H1 (cell line): ENCODE data around the gene TENT4B. TPM values are rescaled to one million over a fixed set of nuclear protein-coding genes. Genes with fewer than 3 reads are reported as not detected.

Source experiments
- CTCF ChIA-PET: fragments of 300-600 bp; sonication (Branson Sonifier 250); formaldehyde crosslinking; loops from one replicate; lab custom pipeline; 2021; ENCODE audit not compliant: partially characterized antibody; lab: Charles Lee
- POLR2A ChIA-PET: fragments of 300-600 bp; sonication (Branson Sonifier 250); formaldehyde crosslinking; loops from one replicate; lab custom pipeline; 2021; ENCODE audit warnings: inconsistent platforms; ENCODE audit not compliant: partially characterized antibody; lab: Charles Lee
- DNase-seq, 2 experiments: peaks; one replicate each; pipeline versions ENCODE4 v3.0.0 to v3.0.0-alpha.2; 2010 to 2022; ENCODE audit warnings: low spot score in 2 of 2, low read depth in 1 of 2, mixed read lengths in 1 of 2
- FAIRE-seq: peaks from 2 replicates; lab custom pipeline; 2011; peaks lifted over from hg19 to GRCh38; lab: Jason Lieb, UNC
- H2AFZ ChIP-seq: 2 replicates; pipeline ENCODE4 v1.8.1; 2012; ENCODE audit warnings: low read length, inconsistent platforms
- H2AK5ac ChIP-seq: 2 replicates; pipeline ENCODE4 v1.6.1; 2013; ENCODE audit warnings: low read depth, low read length
- H2BK120ac ChIP-seq: replicated peaks from 2 replicates; pipeline ENCODE3; 2013; ENCODE audit warnings: low read depth, low read length, inconsistent platforms
- H2BK12ac ChIP-seq: 2 replicates; pipeline ENCODE4 v1.6.1; 2013; ENCODE audit warnings: low read depth, low read length
- H2BK15ac ChIP-seq: 2 replicates; pipeline ENCODE4 v1.6.1; 2013; ENCODE audit warnings: low read length
- H2BK20ac ChIP-seq: 2 replicates; pipeline ENCODE4 v1.6.1; 2013; ENCODE audit warnings: low read length
- H2BK5ac ChIP-seq: 2 replicates; pipeline ENCODE4 v1.6.1; 2013; ENCODE audit warnings: low read depth, low read length
- H3K14ac ChIP-seq: 2 replicates; pipeline ENCODE4 v1.6.1; 2013; ENCODE audit warnings: inconsistent platforms; ENCODE audit not compliant: insufficient read length
- H3K18ac ChIP-seq: 2 replicates; pipeline ENCODE4 v1.6.1; 2013; ENCODE audit warnings: low read length; ENCODE audit errors: extremely low read depth
- H3K23ac ChIP-seq: 2 replicates; pipeline ENCODE4 v1.6.1; 2013; ENCODE audit warnings: inconsistent platforms; ENCODE audit not compliant: insufficient read length
- H3K23me2 ChIP-seq: 2 replicates; pipeline ENCODE4 v1.6.1; 2013; ENCODE audit warnings: low read depth, low read length
- H3K27ac ChIP-seq: 2 replicates; pipeline ENCODE4 v1.6.1; 2011; ENCODE audit warnings: low read depth, low read length, inconsistent platforms
- H3K27me3 ChIP-seq, 4 experiments: replicated peaks in 1 of 4; 1 replicate in 1 of 4; 2 replicates in 3 of 4; pipeline versions ENCODE4 v1.6.1 to v1.8.1; 2011 to 2013; ENCODE audit warnings: low read length in 3 of 4, mild to moderate bottlenecking in 3 of 4, inconsistent platforms in 2 of 4, mixed read lengths in 2 of 4, moderate library complexity in 1 of 4; ENCODE audit not compliant: control insufficient read depth in 3 of 4, insufficient read depth in 3 of 4; ENCODE audit errors: extremely low read depth in 1 of 4
- H3K36me3 ChIP-seq, 4 experiments: 2 replicates each; pipeline versions ENCODE4 v1.6.1 to v1.8.1; 2011 to 2013; ENCODE audit warnings: mild to moderate bottlenecking in 4 of 4, low read length in 3 of 4, moderate library complexity in 2 of 4, control low read depth in 1 of 4, inconsistent platforms in 1 of 4; ENCODE audit not compliant: insufficient read depth in 4 of 4, control insufficient read depth in 2 of 4
- H3K4ac ChIP-seq: replicated peaks from 2 replicates; pipeline ENCODE3; 2013; ENCODE audit warnings: low read length, low read depth, mixed read lengths, inconsistent platforms; ENCODE audit not compliant: insufficient read length
- H3K4me1 ChIP-seq, 4 experiments: replicated peaks in 1 of 4; 1 replicate in 1 of 4; 2 replicates in 3 of 4; pipeline versions ENCODE4 v1.6.1 to v1.8.1; 2011 to 2013; ENCODE audit warnings: low read length in 3 of 4, inconsistent platforms in 2 of 4, mixed read lengths in 1 of 4; ENCODE audit not compliant: insufficient read depth in 4 of 4, control insufficient read depth in 3 of 4
- H3K4me2 ChIP-seq, 2 experiments: 2 replicates each; pipeline versions ENCODE4 v1.6.1 to v1.8.1; 2011 to 2013; ENCODE audit warnings: low read depth in 2 of 2, low read length in 2 of 2, control low read depth in 1 of 2, inconsistent platforms in 1 of 2, mild to moderate bottlenecking in 1 of 2; ENCODE audit not compliant: insufficient read depth in 1 of 2
- H3K4me3 ChIP-seq, 4 experiments: fragments of 200-600, 300-600 bp in 1 of 4; sonication (generic), shearing (Covaris generic), sonication (Bioruptor Twin) in 1 of 4; 2 replicates each; pipeline versions ENCODE4 v1.5.1 to v1.8.1; 2011 to 2016; ENCODE audit warnings: low read length in 4 of 4, low read depth in 3 of 4, control low read depth in 2 of 4, inconsistent platforms in 2 of 4, mild to moderate bottlenecking in 2 of 4, mixed read lengths in 1 of 4, moderate library complexity in 1 of 4; ENCODE audit not compliant: insufficient read depth in 2 of 4; ENCODE audit errors: extremely low read depth in 1 of 4
- H3K56ac ChIP-seq: replicated peaks from 2 replicates; pipeline ENCODE3; 2013; ENCODE audit warnings: low read depth, mild to moderate bottlenecking, mixed read lengths, low read length, inconsistent platforms; ENCODE audit not compliant: insufficient read length
- H3K79me1 ChIP-seq: 2 replicates; pipeline ENCODE4 v1.6.1; 2013; ENCODE audit warnings: low read depth, low read length, control low read depth
- H3K79me2 ChIP-seq, 2 experiments: 2 replicates each; pipeline versions ENCODE4 v1.6.1 to v1.8.1; 2012 to 2013; ENCODE audit warnings: low read length in 2 of 2, mild to moderate bottlenecking in 2 of 2, inconsistent platforms in 1 of 2; ENCODE audit not compliant: insufficient read depth in 2 of 2, control insufficient read depth in 1 of 2
- H3K9ac ChIP-seq, 4 experiments: replicated peaks in 1 of 4; 1 replicate in 1 of 4; 2 replicates in 3 of 4; pipeline versions ENCODE4 v1.6.1 to v1.8.1; 2011 to 2013; ENCODE audit warnings: low read depth in 3 of 4, low read length in 3 of 4, control low read depth in 2 of 4, mild to moderate bottlenecking in 2 of 4, moderate library complexity in 2 of 4, inconsistent platforms in 1 of 4; ENCODE audit errors: extremely low read depth in 1 of 4
- H3K9me3 ChIP-seq, 2 experiments: 2 replicates each; pipeline versions ENCODE4 v1.6.1 to v1.8.1; 2012 to 2013; ENCODE audit warnings: mild to moderate bottlenecking in 2 of 2, moderate library complexity in 2 of 2, control low read depth in 1 of 2, inconsistent platforms in 1 of 2, low read depth in 1 of 2, low read length in 1 of 2, mixed read lengths in 1 of 2; ENCODE audit not compliant: insufficient read depth in 2 of 2
- H4K20me1 ChIP-seq, 2 experiments: replicated peaks in 1 of 2; 2 replicates each; pipeline versions ENCODE3 to v1.8.1; 2011 to 2013; ENCODE audit warnings: inconsistent platforms in 2 of 2, low read length in 2 of 2, mild to moderate bottlenecking in 1 of 2; ENCODE audit not compliant: insufficient read depth in 2 of 2, control insufficient read depth in 1 of 2
- H4K5ac ChIP-seq: 2 replicates; pipeline ENCODE4 v1.6.1; 2013; ENCODE audit warnings: low read length, low read depth, mixed read lengths, inconsistent platforms; ENCODE audit not compliant: insufficient read length
- H4K8ac ChIP-seq: 2 replicates; pipeline ENCODE4 v1.8.0; 2013; ENCODE audit warnings: mild to moderate bottlenecking, moderate library complexity, low read length, inconsistent platforms; ENCODE audit not compliant: insufficient read depth; ENCODE audit errors: extremely low read depth
- H4K91ac ChIP-seq: replicated peaks from 2 replicates; pipeline ENCODE3; 2013; ENCODE audit warnings: low read length, mixed read lengths, inconsistent platforms; ENCODE audit not compliant: insufficient read length
- CHD1 ChIP-seq: IDR thresholded peaks from 2 replicates; pipeline ENCODE4 v1.6.1; 2012; ENCODE audit warnings: low read depth, low read length, improper control_type of control experiment
- EZH2 ChIP-seq: fragments of 200-600 bp; sonication (generic); IDR thresholded peaks from 2 replicates; pipeline ENCODE4 v1.7.1; 2012; ENCODE audit warnings: low read depth, mild to moderate bottlenecking, moderate library complexity, low read length, inconsistent platforms; ENCODE audit not compliant: severe bottlenecking
- KDM1A ChIP-seq: fragments of 200-600, 300-600 bp; sonication (generic); IDR thresholded peaks from 2 replicates; pipeline ENCODE4 v1.7.1; 2016; ENCODE audit warnings: mild to moderate bottlenecking, low read length, borderline replicate concordance
- KDM4A ChIP-seq: IDR thresholded peaks from one replicate; pipeline ENCODE4 v1.7.1; 2012; ENCODE audit warnings: low read depth, mild to moderate bottlenecking, moderate library complexity, low read length, inconsistent platforms; ENCODE audit not compliant: severe bottlenecking
- PHF8 ChIP-seq: fragments of 200-600 bp; sonication (generic); conservative IDR thresholded peaks from 2 replicates; pipeline ENCODE4 v1.7.1; 2012; ENCODE audit warnings: low read depth, mild to moderate bottlenecking, inconsistent platforms, low read length, moderate library complexity
- RAD21 ChIP-seq, 2 experiments: IDR thresholded peaks in 1 of 2; conservative IDR thresholded peaks in 1 of 2; 2 replicates each; pipeline ENCODE4 v1.6.1; 2011; ENCODE audit warnings: low read depth in 2 of 2, low read length in 2 of 2, improper control_type of control experiment in 1 of 2, inconsistent platforms in 1 of 2, mild to moderate bottlenecking in 1 of 2, moderate library complexity in 1 of 2
- TAF1 ChIP-seq: IDR thresholded peaks from 2 replicates; pipeline ENCODE4 v1.6.1; 2011; ENCODE audit warnings: mild to moderate bottlenecking, low read depth, low read length
- TAF7 ChIP-seq: optimal IDR thresholded peaks from 2 replicates; pipeline ENCODE3; 2011; ENCODE audit warnings: low read depth, mild to moderate bottlenecking, inconsistent platforms, low read length, moderate library complexity, borderline replicate concordance
- WGBS, 2 experiments: shearing (Covaris generic) in 1 of 2; methylation state at CpG; one replicate each; pipeline versions ENCODE4 v1.1.6 to v1.1.7; 2013 to 2015; ENCODE audit warnings: low lambda C conversion rate in 2 of 2, mixed read lengths in 2 of 2, inconsistent platforms in 1 of 2, low coverage in 1 of 2, missing lambda C conversion rate in 1 of 2; ENCODE audit not compliant: insufficient replicate concordance in 2 of 2, insufficient coverage in 1 of 2, insufficient read length in 1 of 2; ENCODE audit errors: extremely low coverage in 1 of 2, missing lambda C conversion rate in 1 of 2; 5-methylcytosine and 5-hydroxymethylcytosine counted together
- polyA plus RNA-seq, 7 experiments: library from polyadenylated mRNA; depleted of rRNA in 3 of 7; stranded (reverse) in 5 of 7; unstranded in 2 of 7; fragments of >200 nt in 5 of 7; fragments of 200-250 nt in 2 of 7; gene quantifications; 1 replicate in 5 of 7; 2 replicates in 1 of 7; 4 replicates in 1 of 7; pipeline versions ENCODE4 v1.2.1 to v1.2.3, GENCODE V29; 2011 to 2013; ENCODE audit warnings: missing spikeins in 2 of 7, mixed read lengths in 2 of 7
- total RNA-seq: library from RNA; stranded (reverse); fragmentation: NEBNext Ultra II Directional; extraction: Animal tissue kit (Norgen Biotek cat#: 25700); gene quantifications from 2 replicates; pipeline ENCODE4 v1.2.1, GENCODE V29; 2021
- TF ChIP-seq, protein P1 (sequence below): IDR thresholded peaks from 2 replicates; pipeline ENCODE4 v1.6.1; 2012; ENCODE audit warnings: inconsistent platforms

Gene TENT4B
- total and polyA plus RNA-seq, 2 of the 8 experiments (the other 6 are each of a cell fraction or from before 2014, with no cell fraction given): 4.2 to 15.7 TPM

DNA sequence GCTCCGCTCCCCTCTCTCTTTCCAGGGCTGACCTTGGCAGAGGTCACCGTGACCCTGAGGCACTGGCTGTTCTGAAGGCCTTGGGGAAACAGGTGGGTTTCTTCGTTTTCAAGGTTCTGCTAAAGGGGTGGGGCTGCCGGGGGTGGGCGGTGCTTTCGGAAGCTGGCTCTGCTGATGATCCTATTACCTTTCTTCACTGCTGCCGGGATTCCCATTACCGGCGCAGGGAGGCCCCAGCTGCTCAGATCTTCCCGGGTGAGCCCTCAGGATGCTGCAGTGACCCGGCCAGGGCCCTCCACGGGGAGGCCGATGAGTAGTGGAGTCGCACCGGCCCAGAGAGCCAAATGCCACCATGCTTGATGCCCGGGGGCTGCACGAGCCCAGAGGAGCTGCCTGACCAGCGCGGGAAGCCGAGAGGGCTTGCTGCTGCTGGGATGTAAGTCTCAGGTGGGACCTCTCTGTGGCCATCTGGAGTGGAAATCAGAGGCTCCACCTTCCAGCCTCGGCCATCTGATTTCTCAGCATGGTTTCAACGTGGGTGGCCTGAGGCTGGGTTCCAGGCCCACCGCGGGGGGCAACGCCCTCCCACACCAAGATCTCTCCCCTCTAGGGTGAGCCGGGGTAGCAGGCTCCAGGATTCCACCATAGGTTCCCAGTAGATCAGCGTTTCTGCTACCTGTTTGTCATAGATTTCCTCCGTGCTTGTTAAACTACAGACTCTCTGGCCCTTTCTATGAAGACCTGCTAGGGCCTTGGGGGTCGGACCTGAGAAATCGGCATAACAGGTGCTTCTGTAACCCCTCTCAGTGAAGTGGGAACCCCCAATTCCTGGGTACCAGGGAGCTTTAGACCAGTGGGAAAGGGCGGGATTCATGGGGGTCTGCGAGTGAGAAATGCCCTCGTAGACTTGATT lies 91.7 kb downstream of the TENT4B start:
- WGBS, 2 experiments: 39% methylated on average over 30 of the region's 33 CpGs; no CpG with 5 or more reads in 1 of the 2 experiments
- H3K23me2 ChIP-seq: peaks cover 5% of the 10 kb centered on the region; the same call in 1 of the 2 replicates
- H2BK120ac ChIP-seq: no peak overlapping the region
- H2AFZ ChIP-seq: no peak overlapping the region
- H2BK15ac ChIP-seq: peak overlapping the region; percentile 61; the same call in 1 of the 2 replicates
- H3K14ac ChIP-seq: no peak overlapping the region
- H3K79me2 ChIP-seq: no peaks in the 10 kb centered on the region
- H2AK5ac ChIP-seq: no peak overlapping the region; the same call in 1 of the 2 replicates
- no peaks in the 10 kb centered on the region for H3K9me3 ChIP-seq
- H2BK12ac ChIP-seq: peak overlapping the region; percentile 27; the same call in 1 of the 2 replicates
- H3K27ac ChIP-seq: no peak overlapping the region
- H3K18ac ChIP-seq: no peak overlapping the region; the same call in 1 of the 2 replicates
- TF ChIP-seq KDM1A (no peak), EZH2 (peak; percentile 13), PHF8 (no peak), KDM4A (no peak), RAD21 (IDR thresholded peaks at IDR 0.05 in 1 of 2, conservative IDR thresholded peaks at IDR 0.05 in 1 of 2; ENCODE audit: low read depth in 2 of 2, low read length in 2 of 2) (0 out of 4 replicates have a peak, but pooled peaks of 1 of the 2 experiments have one; percentile 4), TAF1 (no peak), CHD1 (no peak), TAF7 (no peak)
- TF ChIP-seq, protein P1, sequence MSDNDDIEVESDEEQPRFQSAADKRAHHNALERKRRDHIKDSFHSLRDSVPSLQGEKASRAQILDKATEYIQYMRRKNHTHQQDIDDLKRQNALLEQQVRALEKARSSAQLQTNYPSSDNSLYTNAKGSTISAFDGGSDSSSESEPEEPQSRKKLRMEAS: no peak
- H3K36me3 ChIP-seq: no peaks in the 10 kb centered on the region
- H4K5ac ChIP-seq: no peak overlapping the region
- H3K4me1 ChIP-seq: peaks cover 0 to 22% (median 6%) of the 10 kb centered on the region in 4 experiments; a peak in 5 of 7 replicates
- H4K91ac ChIP-seq: no peak overlapping the region
- no peaks in the 10 kb centered on the region for H4K20me1 ChIP-seq
- peaks cover 0 to 24% (median 14%) of the 10 kb centered on the region in 4 experiments; a peak in 6 of 7 replicates for H3K27me3 ChIP-seq
- no peaks in the 10 kb centered on the region for H3K79me1 ChIP-seq
- H3K4ac ChIP-seq: no peak overlapping the region
- no peak overlapping the region for H4K8ac ChIP-seq
- H3K9ac ChIP-seq: no peak overlapping the region
- POLR2A ChIA-PET: interaction anchor here (0.8 to 1.4 kb wide), 3 partner anchors 10 to 219 kb away, joined by 3 to 4 read pairs (median 3); partner anchors contain the start of gene CNEP1R1
- CTCF ChIA-PET: interaction anchor here (0.7 to 2.2 kb wide), 5 partner anchors 8 to 343 kb away, joined by 3 to 6 read pairs (median 3); no protein-coding TSS in a partner anchor
- H2BK5ac ChIP-seq: no peak overlapping the region
- no peak overlapping the region for H3K23ac ChIP-seq
- H2BK20ac ChIP-seq: 0 out of 2 replicates have a peak overlapping the region, but pooled peaks have one; percentile 73
- FAIRE-seq: peak; percentile 19
- peak overlapping the region; percentile 60 to 76 for H3K4me2 ChIP-seq
- DNase-seq: peak in 1 of 2 experiments; percentile 71
- H3K56ac ChIP-seq: no peak overlapping the region
- peak overlapping the region in 2 of 4 experiments; percentile 12 to 59; a peak in 4 of 8 replicates for H3K4me3 ChIP-seq
